ENCODE measurements around the gene REXO5. TPM values are rescaled to one million over a fixed set of nuclear protein-coding genes. Genes with fewer than 3 reads are reported as not detected.

Gene REXO5
- total and polyA plus RNA-seq, 9 of the 15 experiments (the other 6 are each of a cell fraction or from before 2014, with no cell fraction given) = 10.5 to 45.1 (median 25.4) TPM

- H3K36me3 ChIP-seq (ENCODE audit: control insufficient read depth, insufficient read depth, low read length) = peaks cover 77% of the 10 kb centered on the region
- no peak overlapping the region for H3K27ac ChIP-seq (ENCODE audit: extremely low read depth, low read depth, low read length)
- no TSS peak for BruUV-seq (replicated peaks)
- no peaks in the 10 kb centered on the region for H3K9me3 ChIP-seq (replicated peaks; ENCODE audit: control insufficient read depth, insufficient read depth, low read depth, low read length)
- DNase-seq (ENCODE audit: extremely low read depth in 1 of 4, low spot score in 3 of 4) (no peak), ATAC-seq (no peak), FAIRE-seq (no peak)
- no peak overlapping the region for H3K9ac ChIP-seq (ENCODE audit: insufficient read depth in 1 of 2, low read depth in 2 of 2, low read length in 2 of 2)
- no peaks in the 10 kb centered on the region for H3K79me2 ChIP-seq (ENCODE audit: control insufficient read depth, insufficient read depth, low read length)
- POLR2A ChIA-PET = no interaction called here
- no peaks in the 10 kb centered on the region for H3K9me1 ChIP-seq (ENCODE audit: control insufficient read depth, insufficient read depth, low read length)
- H2AFZ ChIP-seq (ENCODE audit: low read depth, low read length) = no peak overlapping the region
- WGBS (ENCODE audit: insufficient coverage, low coverage, missing lambda C conversion rate) = 76% methylated on average over 3 of the region's 3 CpGs
- peaks cover 0 to 17% of the 10 kb centered on the region in 2 experiments; a peak in 3 of 5 replicates for H3K4me1 ChIP-seq (replicated peaks in 1 of 2; ENCODE audit: control insufficient read depth in 2 of 2, insufficient read depth in 2 of 2, low read length in 2 of 2)
- H3K4me3 ChIP-seq = no peak overlapping the region
- H4K20me1 ChIP-seq (replicated peaks; ENCODE audit: control insufficient read depth, insufficient read depth, low read length) = no peaks in the 10 kb centered on the region
- CTCF ChIA-PET (ENCODE audit: low intra/inter-chr PET ratio) = no interaction called here
- H3K27me3 ChIP-seq (ENCODE audit: control insufficient read depth in 2 of 2, insufficient read depth in 2 of 2, low read length in 2 of 2) = no peaks in the 10 kb centered on the region
- in situ Hi-C loops (cut with MboI) (no loop called here), intact Hi-C loops (cut with micrococcal nuclease) (no loop called here)
- no peak overlapping the region for H3K4me2 ChIP-seq (ENCODE audit: insufficient read depth, low read length)
- TF ChIP-seq RBM17 (IDR thresholded peaks at IDR 0.05; ENCODE audit: borderline replicate concordance, low read depth, low read length) = no peak
- TF ChIP-seq ATF6 (CRISPR knock-in tag; IDR thresholded peaks at IDR 0.05) = no peak
- TF ChIP-seq DDX20 (tag; IDR thresholded peaks at IDR 0.05; ENCODE audit: low read depth) = no peak
- TF ChIP-seq TFE3 (CRISPR knock-in tag; IDR thresholded peaks at IDR 0.05) = peak; percentile 88
- no peak for TF ChIP-seq BCLAF1 (IDR thresholded peaks at IDR 0.05; ENCODE audit: borderline replicate concordance in 1 of 2, control insufficient read depth in 1 of 2, low read depth in 2 of 2, low read length in 1 of 2)
- no peak for TF ChIP-seq NFIX (CRISPR knock-in tag; IDR thresholded peaks at IDR 0.05; ENCODE audit: low read depth)
- no peak for TF ChIP-seq CXXC5 (CRISPR knock-in tag; IDR thresholded peaks at IDR 0.05)
- no peak for TF ChIP-seq TBL1XR1 (IDR thresholded peaks at IDR 0.05; ENCODE audit: low read length in 2 of 2)
- peak; percentile 53; the same call in 1 of the 2 replicates for TF ChIP-seq ZNF134 (CRISPR knock-in tag; conservative IDR thresholded peaks at IDR 0.05)
- no peak for TF ChIP-seq FOXJ2 (tag; IDR thresholded peaks at IDR 0.05)
- TF ChIP-seq RAD21 (CRISPR knock-in tag; conservative IDR thresholded peaks at IDR 0.05 in 1 of 2, IDR thresholded peaks at IDR 0.05 in 1 of 2) = no peak
- TF ChIP-seq MEF2A (IDR thresholded peaks at IDR 0.05; ENCODE audit: control insufficient read depth, low read depth, low read length) = 0 out of 2 replicates have a peak, but pooled peaks have one; percentile 19
These were observed 16.4 kb downstream of the REXO5 start for GRCh38 chr16:20822521-20823325.
